A549 (cell line): ENCODE results near the gene CMYA5. TPM values are rescaled to one million over a fixed set of nuclear protein-coding genes. Genes with fewer than 3 reads are reported as not detected.

Experiments
- ATAC-seq, 2 experiments: fragments of 200-7000 bp in 1 of 2; fragments of >200 bp in 1 of 2; cut with Nextera tagmentation in 1 of 2; cut with Tn5 transposase in 1 of 2; 3 replicates each; pipeline versions ENCODE4 v1.8.0 to v1.9.1; 2018 to 2020; ENCODE audit warnings: mild to moderate bottlenecking in 1 of 2, moderate library complexity in 1 of 2
- CTCF ChIA-PET: fragments of 300-600 bp; sonication (Branson Sonifier 250); formaldehyde crosslinking; extraction: SDS; loops from one replicate; lab custom pipeline; 2021; ENCODE audit warnings: antibody characterized with exemption, inconsistent platforms; lab: Yijun Ruan, JAX
- POLR2A ChIA-PET: fragments of 350-600 bp; formaldehyde crosslinking; extraction: SDS; loops from one replicate; lab custom pipeline; 2021; ENCODE audit warnings: antibody characterized with exemption, inconsistent platforms; lab: Yijun Ruan, JAX
- DNase-seq, 2 experiments: peaks; one replicate each; pipeline versions ENCODE4 v3.0.0 to v3.0.0-alpha.2; 2011 to 2016; ENCODE audit warnings: low read depth in 1 of 2, low spot score in 1 of 2
- FAIRE-seq: peaks from 2 replicates; lab custom pipeline; 2011; peaks lifted over from hg19 to GRCh38; lab: Jason Lieb, UNC
- H3K27ac ChIP-seq, 2 experiments: fragments of >200 bp; sonication (Bioruptor Twin); formaldehyde crosslinking; 3 replicates each; pipeline ENCODE4 v1.5.1; 2016 to 2017
- H3K4me1 ChIP-seq: fragments of >200 bp; sonication (Bioruptor Twin); formaldehyde crosslinking; 3 replicates; pipeline ENCODE4 v1.6.1; 2016
- H3K4me2 ChIP-seq: fragments of >200 bp; sonication (Bioruptor Twin); formaldehyde crosslinking; 3 replicates; pipeline ENCODE4 v1.6.1; 2016
- H3K4me3 ChIP-seq: fragments of >200 bp; sonication (Bioruptor Twin); formaldehyde crosslinking; 3 replicates; pipeline ENCODE4 v1.5.1; 2016
- H3K9me3 ChIP-seq: fragments of >200 bp; sonication (Bioruptor Twin); formaldehyde crosslinking; 3 replicates; pipeline ENCODE4 v1.6.1; 2016
- BHLHE40 ChIP-seq: IDR thresholded peaks from 2 replicates; pipeline ENCODE4 v1.6.1; 2012; ENCODE audit warnings: low read depth, low read length, inconsistent platforms
- CBX2 ChIP-seq: fragments of 200-600 bp; sonication (generic); IDR thresholded peaks from 2 replicates; pipeline ENCODE4 v1.6.1; 2016; ENCODE audit warnings: low read depth, mild to moderate bottlenecking, borderline replicate concordance
- CHD2 ChIP-seq: fragments of 150-350 bp; IDR thresholded peaks from 2 replicates; pipeline ENCODE4 v1.6.1; 2014; ENCODE audit warnings: low read length; ENCODE audit not compliant: partially characterized antibody
- E2F6 ChIP-seq: IDR thresholded peaks from 2 replicates; pipeline ENCODE4 v1.6.1; 2012; ENCODE audit warnings: low read depth, borderline replicate concordance
- EHF ChIP-seq: fragments of 250-450 bp; sonication (Bioruptor Pico); IDR thresholded peaks from 2 replicates; pipeline ENCODE4 v1.5.0; 2020; ENCODE audit warnings: mild to moderate bottlenecking
- EHMT2 ChIP-seq: fragments of 200-600 bp; sonication (generic); IDR thresholded peaks from 2 replicates; pipeline ENCODE4 v1.6.1; 2016; ENCODE audit warnings: antibody characterized with exemption, low read depth, mild to moderate bottlenecking, moderate library complexity
- ESRRA ChIP-seq: fragments of 150-350 bp; IDR thresholded peaks from 2 replicates; pipeline ENCODE4 v1.6.1; 2014; ENCODE audit warnings: mild to moderate bottlenecking, low read length, borderline replicate concordance
- FOSL2 ChIP-seq, 2 experiments: fragments of 450-650 bp in 1 of 2; fragments of >200 bp in 1 of 2; sonication (Bioruptor Twin) in 1 of 2; formaldehyde crosslinking; IDR thresholded peaks; 2 replicates each; pipeline versions ENCODE4 v1.5.0 to v1.6.1; 2016 to 2020; ENCODE audit warnings: mild to moderate bottlenecking in 1 of 2, moderate library complexity in 1 of 2
- FOXS1 ChIP-seq: fragments of 250-450 bp; sonication (Bioruptor Pico); IDR thresholded peaks from 2 replicates; pipeline ENCODE4 v1.5.0; 2020; ENCODE audit warnings: mild to moderate bottlenecking, moderate library complexity
- GATA3 ChIP-seq: IDR thresholded peaks from 2 replicates; pipeline ENCODE4 v1.6.1; 2012; ENCODE audit warnings: borderline replicate concordance
- HDAC2 ChIP-seq: fragments of 200-600 bp; sonication (generic); IDR thresholded peaks from 2 replicates; pipeline ENCODE4 v1.6.1; 2016
- HES2 ChIP-seq: fragments of >200 bp; sonication (Bioruptor Twin); formaldehyde crosslinking; IDR thresholded peaks from 2 replicates; pipeline ENCODE4 v1.6.1; 2016
- HEYL ChIP-seq: fragments of 250-450 bp; sonication (Bioruptor Pico); IDR thresholded peaks from 2 replicates; pipeline ENCODE4 v1.8.0; 2021; ENCODE audit warnings: mild to moderate bottlenecking, moderate library complexity
- HMGXB4 ChIP-seq: fragments of 250-450 bp; sonication (Bioruptor Pico); IDR thresholded peaks from 2 replicates; pipeline ENCODE4 v1.5.0; 2021; ENCODE audit warnings: mild to moderate bottlenecking, moderate library complexity, borderline replicate concordance
- HOXA7 ChIP-seq: fragments of 250-450 bp; sonication (Bioruptor Pico); IDR thresholded peaks from 2 replicates; pipeline ENCODE4 v1.5.0; 2020; ENCODE audit warnings: mild to moderate bottlenecking, moderate library complexity
- HOXB5 ChIP-seq: fragments of 250-450 bp; sonication (Bioruptor Pico); IDR thresholded peaks from 2 replicates; pipeline ENCODE4 v1.5.0; 2020; ENCODE audit warnings: mild to moderate bottlenecking, moderate library complexity
- KDM1A ChIP-seq: fragments of 200-600 bp; sonication (generic); IDR thresholded peaks from 2 replicates; pipeline ENCODE4 v1.6.1; 2016; ENCODE audit warnings: low read depth, mild to moderate bottlenecking
- MAX ChIP-seq: IDR thresholded peaks from 2 replicates; pipeline ENCODE4 v1.6.1; 2012
- MYC ChIP-seq: IDR thresholded peaks from 2 replicates; pipeline ENCODE4 v1.6.1; 2012; ENCODE audit warnings: mild to moderate bottlenecking, inconsistent platforms, low read length, improper control_type of control experiment, borderline replicate concordance
- NFE2L2 ChIP-seq: fragments of 150-350 bp; conservative IDR thresholded peaks from 2 replicates; pipeline ENCODE4 v1.6.1; 2014; ENCODE audit warnings: low read length
- NPAS2 ChIP-seq: fragments of 250-450 bp; sonication (Bioruptor Pico); IDR thresholded peaks from 2 replicates; pipeline ENCODE4 v1.8.0; 2022; ENCODE audit warnings: mild to moderate bottlenecking, moderate library complexity, borderline replicate concordance
- PBX3 ChIP-seq: IDR thresholded peaks from 2 replicates; pipeline ENCODE4 v1.6.1; 2012
- PHF8 ChIP-seq: fragments of 200-600 bp; sonication (generic); IDR thresholded peaks from 2 replicates; pipeline ENCODE4 v1.6.1; 2016; ENCODE audit warnings: low read depth, mild to moderate bottlenecking, antibody characterized with exemption, moderate library complexity, borderline replicate concordance
- POLR2A ChIP-seq: IDR thresholded peaks from 2 replicates; pipeline ENCODE4 v1.6.1; 2012; ENCODE audit warnings: mild to moderate bottlenecking, low read length
- RAD21 ChIP-seq, 2 experiments: fragments of >200 bp in 1 of 2; sonication (Bioruptor Twin) in 1 of 2; formaldehyde crosslinking in 1 of 2; IDR thresholded peaks in 1 of 2; conservative IDR thresholded peaks in 1 of 2; 2 replicates in 1 of 2; 3 replicates in 1 of 2; pipeline ENCODE4 v1.6.1; 2012 to 2018; ENCODE audit warnings: inconsistent platforms in 1 of 2
- RARB ChIP-seq: fragments of 250-450 bp; sonication (Bioruptor Pico); IDR thresholded peaks from 2 replicates; pipeline ENCODE4 v1.8.0; 2021; ENCODE audit warnings: mild to moderate bottlenecking, moderate library complexity
- RFX5 ChIP-seq: fragments of 450-650 bp; IDR thresholded peaks from 2 replicates; pipeline ENCODE4 v1.7.1; 2014; ENCODE audit warnings: antibody characterized with exemption, mild to moderate bottlenecking, moderate library complexity
- RNF2 ChIP-seq: fragments of 200-600 bp; sonication (generic); IDR thresholded peaks from 2 replicates; pipeline ENCODE4 v1.6.1; 2016; ENCODE audit warnings: low read depth, mild to moderate bottlenecking, antibody characterized with exemption, moderate library complexity, borderline replicate concordance
- WGBS: methylation state at CpG from one replicate; pipeline ENCODE4 v1.1.6; 2017; ENCODE audit errors: missing lambda C conversion rate; 5-methylcytosine and 5-hydroxymethylcytosine counted together
- polyA plus RNA-seq, 4 experiments: library from polyadenylated mRNA; depleted of rRNA in 3 of 4; stranded (reverse); fragments of >200 nt; fragmentation: RNase III in 1 of 4; extraction: RNeasy Plus Mini Kit Qiagen cat#74134 plus additional on column Dnase treatment in 1 of 4; gene quantifications; 2 replicates in 3 of 4; 3 replicates in 1 of 4; pipeline ENCODE4 v1.2.3, GENCODE V29; 2011 to 2017

The CMYA5 gene
- polyA plus RNA-seq, 2 of the 4 experiments (the other 2 are of a cell fraction) = 0.10 to 0.61 TPM

- TF ChIP-seq E2F6 = no peak
Observed at GRCh38 chr5:79806741-79807140, 117.1 kb downstream of the CMYA5 start (continued).

GRCh38 chr5:79809743-79810142 lies 120.1 kb downstream of the CMYA5 start:
- no peak overlapping the region for H3K4me3 ChIP-seq
- TF ChIP-seq NFE2L2 (no peak), HDAC2 (no peak), NPAS2 (CRISPR knock-in tag) (no peak), CBX2 (no peak), POLR2A (no peak), MAX (no peak)
- H3K9me3 ChIP-seq = no peaks in the 10 kb centered on the region
- H3K4me1 ChIP-seq = no peaks in the 10 kb centered on the region
- FAIRE-seq (no peak), ATAC-seq (no peak), DNase-seq (no peak)
- WGBS = 10% methylated on average over 3 of the region's 3 CpGs
- H3K27ac ChIP-seq = no peak overlapping the region
- CTCF ChIA-PET = no interaction called here
- H3K4me2 ChIP-seq = no peak overlapping the region
- POLR2A ChIA-PET = no interaction called here

GRCh38 chr5:79811081-79811480 lies 121.4 kb downstream of the CMYA5 start:
- no peak for DNase-seq
- Histone ChIP-seq H3K4me3 (no peak overlapping the region), H3K27ac (no peak overlapping the region), H3K9me3 (no peaks in the 10 kb centered on the region), H3K4me2 (no peak overlapping the region), H3K4me1 (no peaks in the 10 kb centered on the region)
- ChIA-PET CTCF (no interaction called here), POLR2A (no interaction called here)
- 79% methylated on average over 2 of the region's 2 CpGs for WGBS
- no peak for ATAC-seq
- FAIRE-seq = no peak
- TF ChIP-seq GATA3 (no peak), MYC (no peak), BHLHE40 (no peak), ESRRA (no peak), FOXS1 (CRISPR knock-in tag) (no peak), HEYL (no peak), RAD21 (conservative IDR thresholded peaks at IDR 0.05 in 1 of 2, IDR thresholded peaks at IDR 0.05 in 1 of 2) (no peak), HOXB5 (CRISPR knock-in tag) (no peak), HDAC2 (no peak), HES2 (no peak), POLR2A (no peak), RARB (no peak), FOSL2 (IDR thresholded peaks at IDR 0.05) (no peak), FOSL2 (CRISPR knock-in tag; IDR thresholded peaks at IDR 0.05) (no peak), CBX2 (no peak)

GRCh38 chr5:79811904-79812303 lies 122.3 kb downstream of the CMYA5 start:
- DNase-seq (no peak), ATAC-seq (no peak), FAIRE-seq (no peak)
- H3K27ac ChIP-seq = no peak overlapping the region
- ChIA-PET POLR2A (no interaction called here), CTCF (no interaction called here)
- no peak overlapping the region for H3K4me3 ChIP-seq
- WGBS = 52% methylated on average over 3 of the region's 3 CpGs
- no peaks in the 10 kb centered on the region for H3K4me1 ChIP-seq
- TF ChIP-seq KDM1A (no peak), RNF2 (no peak), HOXA7 (no peak), EHF (CRISPR knock-in tag) (no peak), EHMT2 (no peak), HES2 (no peak), PHF8 (no peak), HDAC2 (no peak), MYC (no peak), RARB (no peak), CHD2 (no peak), HMGXB4 (CRISPR knock-in tag) (no peak), PBX3 (no peak), GATA3 (no peak), RFX5 (no peak)
- H3K9me3 ChIP-seq = no peaks in the 10 kb centered on the region
- H3K4me2 ChIP-seq = no peak overlapping the region
